NCI-H1417 (cell line): ENCODE results near the gene KCNQ2.

ENCODE experiments used
- DNase-seq, 3 experiments: peaks; one replicate each; lab custom pipeline; 2025; lab: John Stamatoyannopoulos, UW

The KCNQ2 gene

GRCh38 chr20:63356931-63357879, 115.2 kb downstream of the KCNQ2 start:
- no peak for DNase-seq

- DNase-seq: no peak
Measured at GRCh38 chr20:63356511-63356910, 115.9 kb downstream of the KCNQ2 start.

- no peak for DNase-seq
Measured at GRCh38 chr20:63355781-63356295, 116.6 kb downstream of the KCNQ2 start.

GRCh38 chr20:63354636-63355350, 117.7 kb downstream of the KCNQ2 start:
- no peak for DNase-seq

- no peak for DNase-seq
Measured at GRCh38 chr20:63352811-63353221, 119.6 kb downstream of the KCNQ2 start.

GRCh38 chr20:63351811-63352591, 120.5 kb downstream of the KCNQ2 start:
- peak; percentile 21 to 73 (median 54) for DNase-seq

GRCh38 chr20:63351326-63351700, 121.1 kb downstream of the KCNQ2 start:
- no peak for DNase-seq

GRCh38 chr20:63350597-63351325, 121.7 kb downstream of the KCNQ2 start:
- DNase-seq: no peak
